ENCODE data around the gene RBMS2. TPM values are rescaled to one million over a fixed set of nuclear protein-coding genes. Genes with fewer than 3 reads are reported as not detected.

The RBMS2 gene
- total RNA-seq, 1 donor from 2014 or later = 37.2 TPM

GRCh38 chr12:56479625-56480024, 42.0 kb upstream of the RBMS2 start:
- Histone ChIP-seq H3K4me3 (ENCODE audit: low read depth, low read length) (no peak overlapping the region), H3K27me3 (ENCODE audit: control insufficient read depth, insufficient read depth, low read length) (no peaks in the 10 kb centered on the region), H3K36me3 (ENCODE audit: control insufficient read depth, insufficient read depth, low read length) (no peaks in the 10 kb centered on the region)
- TF ChIP-seq CTCF (IDR thresholded peaks at IDR 0.05; ENCODE audit: insufficient read depth, low read length, poor library complexity, severe bottlenecking) = no peak
- no peak for DNase-seq (ENCODE audit: low read depth)

GRCh38 chr12:56484566-56484965, 37.1 kb upstream of the RBMS2 start:
- DNase-seq (ENCODE audit: low read depth) = no peak
- no peak for TF ChIP-seq CTCF (IDR thresholded peaks at IDR 0.05; ENCODE audit: insufficient read depth, low read length, poor library complexity, severe bottlenecking)
- peaks cover 16% of the 10 kb centered on the region for H3K27me3 ChIP-seq (ENCODE audit: control insufficient read depth, insufficient read depth, low read length)
- H3K4me3 ChIP-seq (ENCODE audit: low read depth, low read length) = no peak overlapping the region
- H3K36me3 ChIP-seq (ENCODE audit: control insufficient read depth, insufficient read depth, low read length) = no peaks in the 10 kb centered on the region

- DNase-seq (ENCODE audit: low read depth) = no peak
- no peak for TF ChIP-seq CTCF (IDR thresholded peaks at IDR 0.05; ENCODE audit: insufficient read depth, low read length, poor library complexity, severe bottlenecking)
- Histone ChIP-seq H3K36me3 (ENCODE audit: control insufficient read depth, insufficient read depth, low read length) (no peaks in the 10 kb centered on the region), H3K27me3 (ENCODE audit: control insufficient read depth, insufficient read depth, low read length) (peaks cover 19% of the 10 kb centered on the region), H3K4me3 (ENCODE audit: low read depth, low read length) (no peak overlapping the region)
These were observed 34.9 kb upstream of the RBMS2 start for GRCh38 chr12:56486694-56487093.

GRCh38 chr12:56487448-56488040, 34.1 kb upstream of the RBMS2 start:
- no peak for DNase-seq (ENCODE audit: low read depth)
- Histone ChIP-seq H3K4me3 (ENCODE audit: low read depth, low read length) (peak overlapping the region; percentile 49), H3K27me3 (ENCODE audit: control insufficient read depth, insufficient read depth, low read length) (peaks cover 19% of the 10 kb centered on the region), H3K36me3 (ENCODE audit: control insufficient read depth, insufficient read depth, low read length) (no peaks in the 10 kb centered on the region)
- TF ChIP-seq CTCF (IDR thresholded peaks at IDR 0.05; ENCODE audit: insufficient read depth, low read length, poor library complexity, severe bottlenecking) = no peak

DNA sequence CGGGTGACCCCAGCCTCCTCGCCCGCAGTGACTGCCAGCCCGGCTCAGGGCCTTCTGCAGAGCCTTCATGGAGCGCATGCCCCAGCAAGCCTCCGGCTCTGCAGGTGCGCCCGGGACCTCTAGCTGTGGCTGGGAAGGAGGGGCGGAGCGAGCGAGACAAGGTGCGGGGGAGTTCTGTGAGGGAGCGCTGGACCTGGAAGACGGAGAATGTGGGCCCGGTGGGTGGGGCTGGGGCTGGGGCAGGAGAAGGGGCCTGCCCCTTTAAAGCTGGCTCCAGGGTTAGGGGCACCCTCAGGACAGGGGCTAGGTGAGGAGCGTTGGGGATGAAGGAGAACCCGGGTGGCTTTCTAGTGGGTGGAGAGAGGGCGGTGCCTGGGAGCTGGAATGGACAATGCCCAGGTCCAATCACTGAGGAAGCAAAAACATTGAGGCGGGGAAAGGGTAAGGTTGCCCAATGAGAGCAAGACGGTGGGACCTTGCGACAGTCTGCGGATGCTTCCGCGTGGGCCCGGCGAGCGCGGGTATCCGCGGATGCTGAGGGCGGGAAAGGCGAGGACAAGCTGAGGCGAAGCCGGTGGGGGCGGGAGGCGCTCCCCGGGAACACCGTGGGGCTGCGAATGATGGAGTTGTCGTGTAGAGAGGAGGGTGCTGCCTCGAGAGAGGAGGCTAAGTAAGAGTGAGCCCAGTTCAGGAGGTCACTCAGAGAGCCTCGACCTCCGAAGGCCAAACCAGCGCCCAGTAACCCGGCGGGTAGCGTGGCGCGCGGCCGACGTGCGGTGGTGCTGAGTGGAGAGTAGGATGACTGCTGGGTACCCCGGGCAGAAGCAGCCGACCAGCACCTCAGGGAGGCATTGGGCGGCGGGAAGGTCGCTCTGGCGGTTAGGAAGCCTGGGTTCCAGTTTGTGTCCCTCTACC, 33.3 kb upstream of the RBMS2 start, which contains the start of gene GLS2:
GLS2 (minus strand) TSS at position 121 of the 915 bp plus-strand sequence; CDS start at position 78, 43 bp downstream.
- no peak for TF ChIP-seq CTCF (IDR thresholded peaks at IDR 0.05; ENCODE audit: insufficient read depth, low read length, poor library complexity, severe bottlenecking)
- DNase-seq (ENCODE audit: low read depth) = peak; percentile 43
- peaks cover 19% of the 10 kb centered on the region for H3K27me3 ChIP-seq (ENCODE audit: control insufficient read depth, insufficient read depth, low read length)
- H3K36me3 ChIP-seq (ENCODE audit: control insufficient read depth, insufficient read depth, low read length) = no peaks in the 10 kb centered on the region
- H3K4me3 ChIP-seq (ENCODE audit: low read depth, low read length) = peak within 1 kb of the TSS; percentile 49

All from kidney epithelial cell (primary cell).